Smooth muscle cell (in vitro differentiated cells): ENCODE results near the gene LRRD1. TPM values are rescaled to one million over a fixed set of nuclear protein-coding genes. Genes with fewer than 3 reads are reported as not detected.

Source experiments
- DNase-seq: peaks from one replicate; lab custom pipeline; 2025; ENCODE audit not compliant: unreplicated experiment; lab: John Stamatoyannopoulos, UW
- H2AFZ ChIP-seq: fragments of 200-600 bp; sonication (generic); 2 replicates; pipeline ENCODE4 v1.6.0; 2016; ENCODE audit warnings: antibody characterized with exemption, low read depth, mild to moderate bottlenecking
- H3F3A ChIP-seq: fragments of 200-600 bp; sonication (generic); 2 replicates; pipeline ENCODE4 v1.6.0; 2017; ENCODE audit warnings: antibody characterized with exemption, low read depth
- H3K27ac ChIP-seq: fragments of 200-600 bp; sonication (generic); 2 replicates; pipeline ENCODE4 v1.5.1; 2016; ENCODE audit warnings: low read depth, mild to moderate bottlenecking
- H3K27me3 ChIP-seq: fragments of 200-600 bp; sonication (generic); 2 replicates; pipeline ENCODE4 v1.6.1; 2016; ENCODE audit warnings: low read depth, mild to moderate bottlenecking
- H3K36me3 ChIP-seq: fragments of 200-600 bp; sonication (generic); 2 replicates; pipeline ENCODE4 v1.5.1; 2016; ENCODE audit warnings: low read depth
- H3K4me1 ChIP-seq: fragments of 200-600 bp; sonication (generic); 2 replicates; pipeline ENCODE4 v1.5.1; 2016; ENCODE audit warnings: low read depth
- H3K4me2 ChIP-seq: fragments of 200-600 bp; sonication (generic); 2 replicates; pipeline ENCODE4 v1.6.0; 2016; ENCODE audit warnings: mild to moderate bottlenecking
- H3K4me3 ChIP-seq: fragments of 200-600 bp; sonication (generic); 2 replicates; pipeline ENCODE4 v1.5.1; 2016; ENCODE audit warnings: mild to moderate bottlenecking
- H3K79me2 ChIP-seq: fragments of 200-600 bp; sonication (generic); 2 replicates; pipeline ENCODE4 v1.6.0; 2016; ENCODE audit warnings: low read depth, mild to moderate bottlenecking
- H3K9ac ChIP-seq: fragments of 200-600 bp; sonication (generic); 2 replicates; pipeline ENCODE4 v1.6.0; 2016; ENCODE audit warnings: low read depth
- H3K9me3 ChIP-seq: fragments of 200-600 bp; sonication (generic); replicated peaks from 2 replicates; pipeline ENCODE4 v1.5.1; 2016; ENCODE audit warnings: low read depth
- H4K20me1 ChIP-seq: fragments of 200-600 bp; sonication (generic); 2 replicates; pipeline ENCODE4 v1.6.0; 2016; ENCODE audit warnings: low read depth
- CTCF ChIP-seq: fragments of 200-600 bp; sonication (generic); IDR thresholded peaks from 2 replicates; pipeline ENCODE4 v1.5.1; 2017; ENCODE audit warnings: borderline replicate concordance, mild to moderate bottlenecking, antibody characterized with exemption; ENCODE audit not compliant: insufficient read depth, poor library complexity, severe bottlenecking
- WGBS: methylation state at CpG from one replicate; pipeline ENCODE4 v1.1.7; 2016; ENCODE audit warnings: low lambda C conversion rate; 5-methylcytosine and 5-hydroxymethylcytosine counted together
- polyA plus RNA-seq: library from polyadenylated mRNA; unstranded; fragments of >200 nt; fragmentation: Nextera tagmentation; extraction: Ambion mirVana; gene quantifications from 2 replicates; pipeline ENCODE4 v1.2.1, GENCODE V29; 2016
- total RNA-seq: library from RNA; depleted of rRNA; stranded (reverse); fragments of >200 nt; gene quantifications from 2 replicates; pipeline ENCODE4 v1.2.3, GENCODE V29; 2014

Gene LRRD1
- total and polyA plus RNA-seq, 2 experiments from 2014 or later, result 0.09 TPM; not detected in 1

DNA sequence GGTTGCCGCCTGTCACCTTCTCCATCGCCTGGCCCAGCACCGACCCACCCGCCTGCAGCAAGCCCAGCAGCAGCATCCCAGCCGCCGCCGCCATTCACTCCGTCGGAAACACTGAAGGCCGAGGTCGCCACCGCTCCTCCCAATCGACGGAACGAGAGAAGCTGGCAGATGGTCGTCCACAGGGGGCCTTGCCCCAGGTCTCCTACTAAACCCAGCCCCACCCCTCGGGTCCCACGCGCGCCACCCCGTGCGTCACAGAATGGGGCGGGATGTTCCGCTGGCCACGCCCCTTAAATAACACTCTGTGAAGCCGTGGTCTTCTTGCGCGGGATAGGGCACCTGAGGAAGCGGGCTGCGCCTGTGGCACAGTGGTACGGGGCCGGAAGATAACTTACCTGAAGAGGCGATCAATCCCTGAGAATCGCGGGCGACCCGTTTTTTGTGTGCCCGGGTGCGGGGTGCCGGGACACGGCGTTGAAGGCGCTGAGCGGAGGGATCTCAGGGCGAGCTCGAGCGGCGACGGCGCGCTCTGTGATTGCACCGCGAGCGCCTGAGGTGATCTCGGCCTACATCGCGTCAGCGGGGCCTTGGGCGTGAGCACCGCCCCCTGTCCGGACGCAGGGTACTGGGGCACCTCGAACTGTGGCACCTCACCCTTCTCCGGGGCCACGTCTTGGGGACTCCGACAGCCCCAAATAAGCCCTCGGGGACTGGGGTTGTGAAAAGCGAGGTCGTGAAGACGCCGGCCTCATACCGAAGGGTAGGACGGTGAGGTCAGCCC is 44.5 kb downstream of the LRRD1 start, which contains the start of gene CYP51A1:
CYP51A1 (minus strand) TSS at position 207 of the 781 bp plus-strand sequence; CDS start at position 94, 113 bp downstream.
- Histone ChIP-seq H3K9ac (peak within 1 kb of the TSS; percentile 99), H3F3A (peaks cover 18% of the 10 kb centered on the region), H3K4me2 (peak within 1 kb of the TSS; percentile 96), H3K27me3 (no peaks in the 10 kb centered on the region), H4K20me1 (peaks cover 43% of the 10 kb centered on the region), H3K4me1 (peaks cover 18% of the 10 kb centered on the region), H3K36me3 (peaks cover 8% of the 10 kb centered on the region), H3K27ac (peak within 1 kb of the TSS; percentile 99), H2AFZ (peak within 1 kb of the TSS; percentile 98), H3K4me3 (peak within 1 kb of the TSS; percentile 89), H3K9me3 (no peaks in the 10 kb centered on the region), H3K79me2 (peaks cover 48% of the 10 kb centered on the region)
- 1% methylated on average over 73 of the region's 73 CpGs for WGBS
- DNase-seq, result peak; percentile 93
- TF ChIP-seq CTCF, result no peak

DNA sequence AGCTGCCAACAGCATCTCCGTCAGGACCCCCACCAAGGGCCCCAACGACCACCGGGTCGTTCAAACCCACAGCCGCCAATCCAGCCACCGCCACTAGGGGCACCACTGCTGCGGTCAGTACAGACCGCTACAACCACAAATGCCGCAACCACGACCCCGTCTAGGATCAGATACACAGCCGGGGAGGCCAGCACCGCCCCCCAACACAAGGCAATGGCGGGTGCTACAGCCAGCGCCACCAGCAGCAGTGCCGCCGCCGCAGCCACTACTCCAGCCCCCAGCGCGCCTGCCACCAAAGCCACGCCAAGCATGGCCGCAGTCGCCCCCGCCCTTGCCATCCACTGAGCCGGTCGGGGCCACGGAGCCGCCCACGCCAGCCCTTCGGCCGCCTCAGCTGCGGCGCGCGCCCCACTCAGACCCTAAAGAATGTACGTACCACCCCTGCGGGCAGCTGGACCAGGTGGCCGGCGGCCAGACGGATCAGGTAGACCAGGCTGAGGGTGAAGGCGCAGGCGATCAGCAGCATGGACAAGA is 45.1 kb downstream of the LRRD1 start:
- peak overlapping the region; percentile 96 for H3K4me2 ChIP-seq
- H3K27me3 ChIP-seq, result no peaks in the 10 kb centered on the region
- no peaks in the 10 kb centered on the region for H3K9me3 ChIP-seq
- H3K4me1 ChIP-seq, result peaks cover 18% of the 10 kb centered on the region
- peaks cover 10% of the 10 kb centered on the region for H3K36me3 ChIP-seq
- H3K9ac ChIP-seq, result peak overlapping the region; percentile 99
- H3F3A ChIP-seq, result peaks cover 18% of the 10 kb centered on the region
- TF ChIP-seq CTCF, result peak; percentile 80
- under 1% methylated on average over 42 of the region's 42 CpGs for WGBS
- H3K79me2 ChIP-seq, result peaks cover 54% of the 10 kb centered on the region
- H4K20me1 ChIP-seq, result peaks cover 50% of the 10 kb centered on the region
- peak overlapping the region; percentile 89 for H3K4me3 ChIP-seq
- peak overlapping the region; percentile 98 for H2AFZ ChIP-seq
- peak overlapping the region; percentile 99 for H3K27ac ChIP-seq
- peak; percentile 75 for DNase-seq

GRCh38 chr7:92133133-92133736 is 45.7 kb downstream of the LRRD1 start:
- peaks cover 18% of the 10 kb centered on the region for H3K4me1 ChIP-seq
- H2AFZ ChIP-seq, result no peak overlapping the region
- H4K20me1 ChIP-seq, result peaks cover 55% of the 10 kb centered on the region
- peak overlapping the region; percentile 29 for H3K27ac ChIP-seq
- peak overlapping the region; percentile 96 for H3K4me2 ChIP-seq
- H3K27me3 ChIP-seq, result no peaks in the 10 kb centered on the region
- peak overlapping the region; percentile 99 for H3K9ac ChIP-seq
- H3K79me2 ChIP-seq, result peaks cover 60% of the 10 kb centered on the region
- peaks cover 17% of the 10 kb centered on the region for H3F3A ChIP-seq
- no peak for DNase-seq
- H3K9me3 ChIP-seq, result no peaks in the 10 kb centered on the region
- peak overlapping the region; percentile 89 for H3K4me3 ChIP-seq
- peaks cover 12% of the 10 kb centered on the region for H3K36me3 ChIP-seq
- WGBS, result 5% methylated on average over 15 of the region's 15 CpGs
- TF ChIP-seq CTCF, result no peak
